Smooth muscle cell (in vitro differentiated cells): ENCODE results near the gene GAPVD1. TPM values are rescaled to one million over a fixed set of nuclear protein-coding genes. Genes with fewer than 3 reads are reported as not detected.

Source experiments
- DNase-seq: peaks from one replicate; lab custom pipeline; 2025; ENCODE audit not compliant: unreplicated experiment; lab: John Stamatoyannopoulos, UW
- H2AFZ ChIP-seq: fragments of 200-600 bp; sonication (generic); 2 replicates; pipeline ENCODE4 v1.6.0; 2016; ENCODE audit warnings: antibody characterized with exemption, low read depth, mild to moderate bottlenecking
- H3F3A ChIP-seq: fragments of 200-600 bp; sonication (generic); 2 replicates; pipeline ENCODE4 v1.6.0; 2017; ENCODE audit warnings: antibody characterized with exemption, low read depth
- H3K27ac ChIP-seq: fragments of 200-600 bp; sonication (generic); 2 replicates; pipeline ENCODE4 v1.5.1; 2016; ENCODE audit warnings: low read depth, mild to moderate bottlenecking
- H3K27me3 ChIP-seq: fragments of 200-600 bp; sonication (generic); 2 replicates; pipeline ENCODE4 v1.6.1; 2016; ENCODE audit warnings: low read depth, mild to moderate bottlenecking
- H3K36me3 ChIP-seq: fragments of 200-600 bp; sonication (generic); 2 replicates; pipeline ENCODE4 v1.5.1; 2016; ENCODE audit warnings: low read depth
- H3K4me1 ChIP-seq: fragments of 200-600 bp; sonication (generic); 2 replicates; pipeline ENCODE4 v1.5.1; 2016; ENCODE audit warnings: low read depth
- H3K4me2 ChIP-seq: fragments of 200-600 bp; sonication (generic); 2 replicates; pipeline ENCODE4 v1.6.0; 2016; ENCODE audit warnings: mild to moderate bottlenecking
- H3K4me3 ChIP-seq: fragments of 200-600 bp; sonication (generic); 2 replicates; pipeline ENCODE4 v1.5.1; 2016; ENCODE audit warnings: mild to moderate bottlenecking
- H3K79me2 ChIP-seq: fragments of 200-600 bp; sonication (generic); 2 replicates; pipeline ENCODE4 v1.6.0; 2016; ENCODE audit warnings: low read depth, mild to moderate bottlenecking
- H3K9ac ChIP-seq: fragments of 200-600 bp; sonication (generic); 2 replicates; pipeline ENCODE4 v1.6.0; 2016; ENCODE audit warnings: low read depth
- H3K9me3 ChIP-seq: fragments of 200-600 bp; sonication (generic); replicated peaks from 2 replicates; pipeline ENCODE4 v1.5.1; 2016; ENCODE audit warnings: low read depth
- H4K20me1 ChIP-seq: fragments of 200-600 bp; sonication (generic); 2 replicates; pipeline ENCODE4 v1.6.0; 2016; ENCODE audit warnings: low read depth
- WGBS: methylation state at CpG from one replicate; pipeline ENCODE4 v1.1.7; 2016; ENCODE audit warnings: low lambda C conversion rate; 5-methylcytosine and 5-hydroxymethylcytosine counted together
- polyA plus RNA-seq: library from polyadenylated mRNA; unstranded; fragments of >200 nt; fragmentation: Nextera tagmentation; extraction: Ambion mirVana; gene quantifications from 2 replicates; pipeline ENCODE4 v1.2.1, GENCODE V29; 2016
- total RNA-seq: library from RNA; depleted of rRNA; stranded (reverse); fragments of >200 nt; gene quantifications from 2 replicates; pipeline ENCODE4 v1.2.3, GENCODE V29; 2014
- TF ChIP-seq, protein P1 (sequence below): fragments of 200-600 bp; sonication (generic); IDR thresholded peaks from 2 replicates; pipeline ENCODE4 v1.5.1; 2017; ENCODE audit warnings: borderline replicate concordance, mild to moderate bottlenecking, antibody characterized with exemption; ENCODE audit not compliant: insufficient read depth, poor library complexity, severe bottlenecking

The GAPVD1 gene
- total and polyA plus RNA-seq, 2 experiments from 2014 or later: 22.3 to 56.4 TPM

DNA sequence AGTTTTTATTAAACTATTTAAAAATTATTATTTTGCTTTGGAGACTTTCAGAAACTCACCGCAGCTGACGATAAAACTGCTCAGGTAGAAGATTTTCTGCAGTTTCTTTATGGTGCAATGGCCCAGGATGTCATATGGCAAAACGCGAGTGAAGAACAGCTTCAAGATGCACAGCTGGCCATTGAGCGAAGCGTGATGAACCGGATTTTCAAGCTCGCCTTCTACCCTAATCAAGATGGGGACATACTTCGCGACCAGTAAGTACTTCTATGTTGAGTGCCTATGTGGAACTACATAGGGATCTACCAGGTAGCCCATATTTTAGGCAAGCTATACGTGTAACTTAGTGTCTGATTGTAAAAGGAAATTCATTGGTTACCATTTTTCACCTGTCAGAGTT is 94.0 kb downstream of the GAPVD1 start:
- no peaks in the 10 kb centered on the region for H3F3A ChIP-seq
- H3K27me3 ChIP-seq: no peaks in the 10 kb centered on the region
- no peak overlapping the region for H3K9ac ChIP-seq
- no peak overlapping the region for H3K4me2 ChIP-seq
- H3K4me3 ChIP-seq: no peak overlapping the region
- WGBS: 90% methylated on average over 11 of the region's 11 CpGs
- H4K20me1 ChIP-seq: peaks cover 11% of the 10 kb centered on the region
- peaks cover 24% of the 10 kb centered on the region for H3K36me3 ChIP-seq
- H3K9me3 ChIP-seq: no peaks in the 10 kb centered on the region
- DNase-seq: no peak
- H3K27ac ChIP-seq: no peak overlapping the region
- H3K4me1 ChIP-seq: no peaks in the 10 kb centered on the region
- TF ChIP-seq, protein P1, sequence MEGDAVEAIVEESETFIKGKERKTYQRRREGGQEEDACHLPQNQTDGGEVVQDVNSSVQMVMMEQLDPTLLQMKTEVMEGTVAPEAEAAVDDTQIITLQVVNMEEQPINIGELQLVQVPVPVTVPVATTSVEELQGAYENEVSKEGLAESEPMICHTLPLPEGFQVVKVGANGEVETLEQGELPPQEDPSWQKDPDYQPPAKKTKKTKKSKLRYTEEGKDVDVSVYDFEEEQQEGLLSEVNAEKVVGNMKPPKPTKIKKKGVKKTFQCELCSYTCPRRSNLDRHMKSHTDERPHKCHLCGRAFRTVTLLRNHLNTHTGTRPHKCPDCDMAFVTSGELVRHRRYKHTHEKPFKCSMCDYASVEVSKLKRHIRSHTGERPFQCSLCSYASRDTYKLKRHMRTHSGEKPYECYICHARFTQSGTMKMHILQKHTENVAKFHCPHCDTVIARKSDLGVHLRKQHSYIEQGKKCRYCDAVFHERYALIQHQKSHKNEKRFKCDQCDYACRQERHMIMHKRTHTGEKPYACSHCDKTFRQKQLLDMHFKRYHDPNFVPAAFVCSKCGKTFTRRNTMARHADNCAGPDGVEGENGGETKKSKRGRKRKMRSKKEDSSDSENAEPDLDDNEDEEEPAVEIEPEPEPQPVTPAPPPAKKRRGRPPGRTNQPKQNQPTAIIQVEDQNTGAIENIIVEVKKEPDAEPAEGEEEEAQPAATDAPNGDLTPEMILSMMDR: no peak
- no peaks in the 10 kb centered on the region for H3K79me2 ChIP-seq
- no peak overlapping the region for H2AFZ ChIP-seq

DNA sequence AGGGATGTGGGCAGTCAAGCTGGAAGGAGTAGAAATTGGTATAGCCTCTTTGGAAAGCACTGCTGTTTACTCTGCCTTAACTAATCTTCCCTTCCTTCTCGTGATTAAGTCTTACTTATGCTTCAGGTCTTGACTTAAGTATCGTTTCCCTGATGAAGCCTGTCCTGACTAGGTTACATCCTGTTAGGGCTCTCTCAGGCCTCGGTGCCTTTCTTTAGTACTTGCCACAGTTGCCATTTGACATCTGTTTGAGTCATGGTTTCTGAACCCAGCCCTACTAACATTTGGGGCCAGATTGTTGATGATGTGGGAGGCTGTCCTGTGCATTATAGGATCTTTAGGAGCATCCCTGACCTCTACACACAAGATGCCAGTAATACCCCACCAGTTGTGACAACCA is 94.4 kb downstream of the GAPVD1 start:
- no peaks in the 10 kb centered on the region for H3K79me2 ChIP-seq
- no peak for DNase-seq
- TF ChIP-seq, protein P1: no peak
- no peaks in the 10 kb centered on the region for H3K9me3 ChIP-seq
- no peak overlapping the region for H3K27ac ChIP-seq
- H3F3A ChIP-seq: no peaks in the 10 kb centered on the region
- H2AFZ ChIP-seq: no peak overlapping the region
- no peaks in the 10 kb centered on the region for H3K4me1 ChIP-seq
- no peak overlapping the region for H3K4me2 ChIP-seq
- H3K4me3 ChIP-seq: no peak overlapping the region
- H4K20me1 ChIP-seq: peaks cover 11% of the 10 kb centered on the region
- WGBS: 98% methylated on average over 3 of the region's 3 CpGs
- H3K27me3 ChIP-seq: no peaks in the 10 kb centered on the region
- H3K36me3 ChIP-seq: peaks cover 25% of the 10 kb centered on the region
- H3K9ac ChIP-seq: no peak overlapping the region

DNA sequence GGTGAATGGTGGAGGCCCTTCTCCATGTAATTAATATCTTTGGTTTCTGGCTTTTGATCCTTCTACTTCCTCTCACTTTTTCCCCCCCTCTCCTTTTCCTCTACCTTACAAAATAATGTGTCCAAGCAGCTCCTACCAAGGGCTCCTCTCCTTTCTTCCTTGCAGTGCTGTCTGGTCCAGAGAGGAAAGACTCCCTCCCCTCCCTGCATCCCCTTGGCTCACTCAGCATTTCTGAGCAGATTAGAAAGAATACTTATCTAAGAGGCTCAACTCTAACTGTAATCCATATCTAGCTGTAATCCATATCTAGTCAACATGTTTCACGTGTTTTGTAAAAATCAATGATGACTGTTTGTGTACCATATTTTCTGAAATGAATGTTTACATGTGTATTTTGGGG is 97.4 kb downstream of the GAPVD1 start:
- no peaks in the 10 kb centered on the region for H3K4me1 ChIP-seq
- 58% methylated on average over 1 of the region's 1 CpG for WGBS
- TF ChIP-seq, protein P1: no peak
- H3K27me3 ChIP-seq: no peaks in the 10 kb centered on the region
- H4K20me1 ChIP-seq: peaks cover 25% of the 10 kb centered on the region
- H2AFZ ChIP-seq: no peak overlapping the region
- peaks cover 22% of the 10 kb centered on the region for H3K36me3 ChIP-seq
- peaks cover 3% of the 10 kb centered on the region for H3F3A ChIP-seq
- H3K79me2 ChIP-seq: no peaks in the 10 kb centered on the region
- no peak overlapping the region for H3K4me3 ChIP-seq
- no peaks in the 10 kb centered on the region for H3K9me3 ChIP-seq
- H3K27ac ChIP-seq: no peak overlapping the region
- H3K4me2 ChIP-seq: no peak overlapping the region
- H3K9ac ChIP-seq: no peak overlapping the region
- no peak for DNase-seq

DNA sequence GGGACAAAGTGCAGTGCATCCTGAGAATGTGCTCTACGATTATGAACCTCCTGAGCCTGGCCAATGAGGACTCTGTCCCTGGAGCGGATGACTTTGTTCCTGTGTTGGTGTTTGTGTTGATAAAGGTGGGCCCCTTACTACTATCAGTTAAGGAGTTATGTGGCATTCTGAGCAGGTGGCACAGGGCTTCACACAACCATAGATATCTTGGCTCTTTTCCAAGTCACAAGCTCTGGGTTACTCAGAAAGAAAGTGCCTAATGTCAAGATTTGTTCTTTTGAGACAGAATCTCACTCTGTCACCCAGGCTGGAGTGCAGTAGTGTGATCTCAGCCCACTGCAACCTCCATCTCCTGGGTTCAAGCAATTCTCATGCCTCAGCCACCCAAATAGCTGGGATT is 99.0 kb downstream of the GAPVD1 start:
- no peak for DNase-seq
- Histone ChIP-seq H4K20me1 (peaks cover 25% of the 10 kb centered on the region), H2AFZ (no peak overlapping the region), H3K4me2 (no peak overlapping the region), H3F3A (peaks cover 3% of the 10 kb centered on the region), H3K4me3 (no peak overlapping the region), H3K9me3 (no peaks in the 10 kb centered on the region), H3K79me2 (no peaks in the 10 kb centered on the region), H3K36me3 (peaks cover 21% of the 10 kb centered on the region), H3K4me1 (no peaks in the 10 kb centered on the region), H3K9ac (no peak overlapping the region), H3K27ac (no peak overlapping the region), H3K27me3 (no peaks in the 10 kb centered on the region)
- WGBS: 98% methylated on average over 2 of the region's 2 CpGs
- TF ChIP-seq, protein P1: no peak
